GM19193 (cell line): ENCODE measurements around the gene SMNDC1.
A peak's percentile ranks its signal among the peaks of the same experiment; 100 is the strongest.

Experiments
- POLR2A ChIP-seq: IDR thresholded peaks from 4 replicates; pipeline ENCODE4 v1.6.1; 2011; ENCODE audit not compliant: insufficient read depth, insufficient read length; ENCODE audit errors: extremely low read depth

The SMNDC1 gene

GRCh38 chr10:110304780-110305421 is at the start of gene SMNDC1:
Gene SMNDC1, minus strand, starts transcription at chr10:110304920. Its CDS starts 1,333 bp downstream, at chr10:110303587.
- TF ChIP-seq POLR2A = peak; percentile 92

DNA sequence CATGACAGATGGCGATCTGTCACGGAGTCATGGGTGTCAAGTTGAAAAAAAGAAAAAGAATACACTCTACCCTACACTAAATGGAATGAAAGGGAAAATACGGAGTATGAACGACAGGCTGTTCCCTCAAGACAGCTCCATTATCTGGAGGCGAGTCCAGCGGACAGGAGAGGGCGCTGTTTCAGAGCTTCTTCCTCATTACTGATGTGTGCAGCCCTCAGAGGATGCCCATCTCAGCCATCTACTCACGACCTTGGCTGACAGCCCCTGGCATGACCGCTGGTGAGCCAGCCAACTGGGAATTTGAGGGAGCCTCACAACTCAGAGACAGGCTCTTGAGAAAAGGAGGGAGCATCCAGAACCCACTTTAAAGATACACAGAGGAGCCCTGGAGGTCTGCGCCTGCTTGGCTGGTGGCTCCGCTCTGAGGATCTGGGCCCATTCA is 49.6 kb upstream of the SMNDC1 start:
- TF ChIP-seq POLR2A = no peak

GRCh38 chr10:110353244-110354119 is 48.8 kb upstream of the SMNDC1 start:
- TF ChIP-seq POLR2A = no peak

- no peak for TF ChIP-seq POLR2A
Measured at GRCh38 chr10:110352930-110353243, 48.2 kb upstream of the SMNDC1 start.

GRCh38 chr10:110350812-110351211 is 46.1 kb upstream of the SMNDC1 start:
- TF ChIP-seq POLR2A = no peak

GRCh38 chr10:110349831-110350230 is 45.1 kb upstream of the SMNDC1 start:
- no peak for TF ChIP-seq POLR2A

GRCh38 chr10:110349386-110349785 is 44.7 kb upstream of the SMNDC1 start:
- TF ChIP-seq POLR2A = no peak

- TF ChIP-seq POLR2A = no peak
Measured at GRCh38 chr10:110348336-110348735, 43.6 kb upstream of the SMNDC1 start.

- TF ChIP-seq POLR2A = no peak
Measured at GRCh38 chr10:110346914-110347313, 42.2 kb upstream of the SMNDC1 start.

- TF ChIP-seq POLR2A = no peak
Measured at GRCh38 chr10:110345286-110345685, 40.6 kb upstream of the SMNDC1 start.

DNA sequence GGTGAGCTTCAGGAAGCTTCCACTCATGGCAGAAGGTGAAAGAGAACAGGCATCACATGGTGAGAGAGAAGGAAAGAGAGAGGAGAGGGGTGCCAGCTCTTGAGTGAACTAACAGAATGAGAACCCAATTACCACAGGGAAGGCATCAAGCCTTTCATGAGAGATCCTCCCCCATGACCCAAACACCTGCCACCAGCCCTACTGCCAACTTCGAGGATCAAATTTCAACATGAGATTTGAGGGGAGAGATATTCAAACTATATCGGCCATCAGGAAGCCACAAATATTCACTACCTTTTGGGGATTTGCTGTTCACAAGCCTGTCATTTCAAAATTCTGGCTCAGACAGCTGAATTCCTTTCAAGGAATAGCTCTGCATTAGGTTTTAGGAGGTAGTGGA is 39.9 kb upstream of the SMNDC1 start:
- no peak for TF ChIP-seq POLR2A

DNA sequence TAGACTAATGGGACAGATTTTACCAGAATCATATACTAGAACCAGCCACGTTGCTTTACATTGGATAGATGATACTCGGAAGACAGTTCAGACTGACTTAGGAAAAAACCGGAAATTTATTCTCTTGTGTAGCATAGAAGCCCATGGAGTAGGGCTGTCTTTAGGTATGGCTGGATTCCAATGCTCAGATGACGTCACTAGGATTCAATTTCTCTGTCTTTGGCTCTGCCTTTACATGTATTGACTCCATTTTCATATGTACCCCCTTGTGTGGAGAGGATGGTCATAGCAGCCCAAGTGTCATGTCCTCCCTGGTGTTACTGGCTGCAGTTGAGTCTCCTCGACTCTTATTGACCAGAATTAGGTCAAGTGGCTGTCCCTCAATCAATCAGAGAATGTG is 39.2 kb upstream of the SMNDC1 start:
- no peak for TF ChIP-seq POLR2A

- TF ChIP-seq POLR2A = no peak
Measured at GRCh38 chr10:110340816-110341215, 36.1 kb upstream of the SMNDC1 start.

DNA sequence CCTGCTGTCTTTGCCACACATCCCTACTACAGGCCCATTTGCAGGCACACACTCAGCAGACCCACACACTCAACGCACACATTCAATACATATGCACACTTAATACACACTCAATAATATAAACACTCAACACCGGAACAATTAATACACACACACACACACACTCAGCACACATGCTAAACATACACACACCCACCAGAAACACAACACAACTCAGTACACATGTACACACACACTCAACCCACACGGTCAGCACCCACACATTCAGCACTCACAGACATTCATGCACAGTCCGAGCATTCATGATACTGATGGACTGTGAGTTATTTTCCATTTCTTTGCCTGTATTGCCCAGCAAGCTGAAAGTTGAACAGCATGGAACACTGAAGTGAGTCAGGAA is 35.4 kb upstream of the SMNDC1 start:
- no peak for TF ChIP-seq POLR2A

DNA sequence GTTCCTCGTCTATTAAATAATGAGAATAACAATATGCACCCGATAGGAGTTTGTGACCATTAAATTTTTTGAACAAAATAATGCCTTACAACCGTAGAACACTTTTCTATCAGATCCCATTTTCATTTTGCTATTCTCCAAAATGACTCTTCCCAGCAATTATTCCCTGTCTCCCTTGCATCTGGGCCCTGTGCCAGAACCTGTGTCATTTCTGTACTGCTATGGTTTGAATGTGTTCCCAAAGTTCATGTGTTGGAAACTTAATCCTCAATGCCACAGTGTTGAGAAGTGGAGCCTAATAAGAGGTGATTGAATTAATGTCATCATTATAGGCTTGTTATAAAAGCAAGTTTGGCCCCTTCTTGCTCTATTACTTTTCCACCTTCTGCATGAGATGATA is 33.2 kb upstream of the SMNDC1 start:
- no peak for TF ChIP-seq POLR2A

DNA sequence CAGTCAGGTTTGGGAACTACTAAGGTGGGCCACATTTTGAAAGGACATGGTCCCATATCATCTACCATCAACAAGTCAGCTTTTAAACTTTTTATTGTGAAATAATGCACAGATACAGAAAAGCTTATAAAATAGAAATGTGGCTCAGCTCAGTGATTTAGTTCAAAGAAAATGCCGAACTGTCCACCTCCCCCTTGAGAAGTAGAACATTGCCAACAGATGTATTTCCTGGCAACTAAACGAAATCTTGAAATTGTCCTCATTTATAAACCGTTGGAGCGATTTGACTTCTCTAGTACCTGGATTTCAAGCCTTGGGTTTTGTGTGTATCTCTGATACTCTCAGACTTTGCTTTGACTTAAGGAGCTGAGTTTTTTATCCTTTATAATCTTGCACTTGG is 32.7 kb upstream of the SMNDC1 start:
- TF ChIP-seq POLR2A = no peak

- TF ChIP-seq POLR2A = no peak
Measured at GRCh38 chr10:110336111-110336721, 31.5 kb upstream of the SMNDC1 start.
